GM18873 (cell line): ENCODE results near the gene LINGO3.
"Not testable (repeated sequence)": the region's sequence is repeated elsewhere in the genome, so short reads cannot be mapped to it uniquely, and the experiment has no call there.

Source experiments
- ATAC-seq: cut with Tn5 transposase; IDR thresholded peaks from one replicate; pipeline ENCODE4 v1.9.1; 2021; ENCODE audit warnings: mild to moderate bottlenecking, moderate library complexity, moderate number of reproducible peaks; ENCODE audit not compliant: unreplicated experiment, low FRiP score

Gene LINGO3

GRCh38 chr19:2286402-2287140 is 21.4 kb downstream of the LINGO3 start:
- no peak for ATAC-seq

- no peak for ATAC-seq
Observed at GRCh38 chr19:2283835-2284507, 24.0 kb downstream of the LINGO3 start.

- ATAC-seq = no peak
Observed at GRCh38 chr19:2282862-2283237, 25.1 kb downstream of the LINGO3 start.

- ATAC-seq = no peak
Observed at GRCh38 chr19:2282062-2282861, 25.7 kb downstream of the LINGO3 start, which contains the start of gene PEAK3. Gene PEAK3, minus strand, starts transcription at chr19:2282175. Its CDS starts 1,244 bp downstream, at chr19:2280931.

GRCh38 chr19:2281265-2282061 is 26.5 kb downstream of the LINGO3 start:
- not testable (repeated sequence) for ATAC-seq

GRCh38 chr19:2280633-2281264 is 27.2 kb downstream of the LINGO3 start:
- no peak for ATAC-seq

- ATAC-seq = no peak
Observed at GRCh38 chr19:2278459-2279158, 29.3 kb downstream of the LINGO3 start.

GRCh38 chr19:2277138-2277537 is 30.8 kb downstream of the LINGO3 start:
- ATAC-seq = no peak

- ATAC-seq = no peak
Observed at GRCh38 chr19:2276429-2276986, 31.4 kb downstream of the LINGO3 start.

GRCh38 chr19:2275588-2276428 is 32.1 kb downstream of the LINGO3 start:
- no peak for ATAC-seq

- no peak for ATAC-seq
Observed at GRCh38 chr19:2274931-2275535, 32.9 kb downstream of the LINGO3 start.

GRCh38 chr19:2274185-2274711 is 33.7 kb downstream of the LINGO3 start:
- ATAC-seq = no peak

GRCh38 chr19:2273356-2274184 is 34.4 kb downstream of the LINGO3 start:
- no peak for ATAC-seq

- ATAC-seq = no peak
Observed at GRCh38 chr19:2271234-2272103, 36.5 kb downstream of the LINGO3 start.

- no peak for ATAC-seq
Observed at GRCh38 chr19:2270423-2271233, 37.3 kb downstream of the LINGO3 start.
